ENCODE measurements around the gene ITGB5.

The ITGB5 gene

DNA sequence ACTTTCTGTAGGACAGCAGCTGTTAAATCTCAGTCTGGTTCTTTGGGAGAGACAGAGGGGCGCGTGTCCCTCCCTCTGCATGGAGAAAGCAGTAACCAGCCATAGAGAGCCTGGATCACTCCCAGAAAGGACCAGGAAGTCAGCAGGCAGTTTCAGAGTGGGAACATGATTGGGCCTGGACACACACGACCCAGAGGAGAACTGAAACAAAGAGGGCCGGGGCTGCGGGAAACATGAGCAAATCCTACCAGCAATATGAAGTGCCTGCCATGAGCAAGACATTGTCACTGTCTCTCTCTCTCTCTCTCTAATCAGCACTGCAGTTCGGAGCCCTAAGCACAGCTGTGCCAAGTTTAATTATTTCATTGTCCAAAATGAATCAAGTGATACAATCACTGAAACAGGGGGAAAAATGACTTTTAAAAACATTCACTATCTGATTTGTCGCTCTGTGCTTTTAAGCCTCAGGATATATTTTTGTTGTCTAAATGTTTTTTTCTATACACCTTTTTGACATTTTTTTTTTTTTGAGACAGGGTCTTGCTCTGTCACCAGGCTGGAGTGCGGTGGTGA is 29.8 kb upstream of the ITGB5 start:
- no peak for DNase-seq (ENCODE audit: low read depth)
- TF ChIP-seq, protein P1, sequence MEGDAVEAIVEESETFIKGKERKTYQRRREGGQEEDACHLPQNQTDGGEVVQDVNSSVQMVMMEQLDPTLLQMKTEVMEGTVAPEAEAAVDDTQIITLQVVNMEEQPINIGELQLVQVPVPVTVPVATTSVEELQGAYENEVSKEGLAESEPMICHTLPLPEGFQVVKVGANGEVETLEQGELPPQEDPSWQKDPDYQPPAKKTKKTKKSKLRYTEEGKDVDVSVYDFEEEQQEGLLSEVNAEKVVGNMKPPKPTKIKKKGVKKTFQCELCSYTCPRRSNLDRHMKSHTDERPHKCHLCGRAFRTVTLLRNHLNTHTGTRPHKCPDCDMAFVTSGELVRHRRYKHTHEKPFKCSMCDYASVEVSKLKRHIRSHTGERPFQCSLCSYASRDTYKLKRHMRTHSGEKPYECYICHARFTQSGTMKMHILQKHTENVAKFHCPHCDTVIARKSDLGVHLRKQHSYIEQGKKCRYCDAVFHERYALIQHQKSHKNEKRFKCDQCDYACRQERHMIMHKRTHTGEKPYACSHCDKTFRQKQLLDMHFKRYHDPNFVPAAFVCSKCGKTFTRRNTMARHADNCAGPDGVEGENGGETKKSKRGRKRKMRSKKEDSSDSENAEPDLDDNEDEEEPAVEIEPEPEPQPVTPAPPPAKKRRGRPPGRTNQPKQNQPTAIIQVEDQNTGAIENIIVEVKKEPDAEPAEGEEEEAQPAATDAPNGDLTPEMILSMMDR (IDR thresholded peaks at IDR 0.05; ENCODE audit: low read depth, low read length, missing control alignments): no peak
- H3K4me3 ChIP-seq (ENCODE audit: low read depth, low read length): no peak overlapping the region

DNA sequence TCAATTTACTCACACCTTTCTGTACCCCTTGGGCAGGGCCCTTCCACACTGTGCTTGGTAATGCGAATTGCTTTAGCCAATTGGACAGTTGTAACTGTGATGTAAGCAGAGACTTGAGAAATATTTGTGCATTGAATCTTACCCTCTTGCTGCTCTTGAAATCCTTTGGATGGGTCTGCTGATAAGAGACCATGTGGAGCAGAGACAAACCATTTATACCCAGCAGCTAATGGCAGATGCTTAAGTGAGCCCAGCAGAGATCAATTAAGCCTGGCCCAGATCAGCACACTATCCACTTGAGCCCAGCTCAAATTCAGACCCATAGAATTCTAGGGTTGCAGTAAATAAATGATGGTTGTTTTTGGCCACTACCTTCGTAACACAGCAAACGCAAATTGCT is 28.1 kb upstream of the ITGB5 start:
- no peak for DNase-seq (ENCODE audit: low read depth)
- TF ChIP-seq, protein P1 (IDR thresholded peaks at IDR 0.05; ENCODE audit: low read depth, low read length, missing control alignments): no peak
- H3K4me3 ChIP-seq (ENCODE audit: low read depth, low read length): no peak overlapping the region

DNA sequence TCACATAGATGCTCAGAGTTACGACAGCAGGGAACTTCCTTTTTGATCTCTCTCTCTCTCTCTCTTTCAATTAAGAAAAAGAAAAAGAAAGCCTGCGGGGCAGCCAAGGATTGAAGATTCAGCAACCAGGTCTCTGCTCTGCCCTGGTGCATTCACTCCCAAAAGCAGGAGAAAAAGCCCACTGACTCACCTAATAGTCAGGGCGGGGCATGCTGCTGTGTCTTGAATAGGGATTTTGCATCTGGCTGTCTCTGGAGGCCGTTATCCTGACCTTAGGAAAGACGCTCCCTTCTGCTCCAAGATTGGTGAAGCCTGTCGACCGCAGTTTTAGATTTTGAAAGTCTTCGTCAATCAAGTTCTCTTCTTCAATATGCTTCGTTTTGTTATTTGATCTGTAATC is 20.8 kb upstream of the ITGB5 start:
- TF ChIP-seq, protein P1 (IDR thresholded peaks at IDR 0.05; ENCODE audit: low read depth, low read length, missing control alignments): no peak
- no peak overlapping the region for H3K4me3 ChIP-seq (ENCODE audit: low read depth, low read length)
- no peak for DNase-seq (ENCODE audit: low read depth)

DNA sequence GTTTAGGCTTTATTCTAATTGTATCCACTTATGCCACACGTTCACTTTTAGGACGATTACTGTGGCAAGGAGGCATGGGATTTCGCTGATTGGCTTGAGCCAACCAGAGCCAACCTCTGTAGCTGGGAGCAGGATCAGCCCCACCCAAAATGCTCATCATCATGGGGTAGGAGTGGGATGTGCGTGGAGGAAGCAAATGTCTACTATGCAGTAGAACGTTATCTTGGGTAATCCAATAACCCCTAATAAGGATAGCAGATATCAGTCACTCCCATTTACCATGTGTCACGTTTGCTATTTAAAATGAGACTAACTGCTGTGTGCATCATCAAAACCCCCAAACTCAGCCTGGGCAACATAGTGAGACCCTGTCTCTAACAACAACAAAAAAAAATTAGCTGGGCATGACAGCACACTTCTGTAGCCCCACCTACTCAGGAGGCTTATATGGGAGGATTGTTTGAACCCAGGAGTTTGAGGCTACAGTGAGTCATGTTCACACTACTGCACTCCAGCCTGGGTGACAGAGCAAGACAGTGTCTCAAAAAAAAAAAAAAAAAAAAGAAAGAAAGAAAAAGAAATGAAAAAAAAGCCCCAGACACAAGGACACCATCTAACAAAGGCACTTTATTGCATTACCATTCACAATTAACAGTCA is 17.8 kb upstream of the ITGB5 start:
- no peak overlapping the region for H3K4me3 ChIP-seq (ENCODE audit: low read depth, low read length)
- DNase-seq (ENCODE audit: low read depth): no peak
- TF ChIP-seq, protein P1 (IDR thresholded peaks at IDR 0.05; ENCODE audit: low read depth, low read length, missing control alignments): no peak

DNA sequence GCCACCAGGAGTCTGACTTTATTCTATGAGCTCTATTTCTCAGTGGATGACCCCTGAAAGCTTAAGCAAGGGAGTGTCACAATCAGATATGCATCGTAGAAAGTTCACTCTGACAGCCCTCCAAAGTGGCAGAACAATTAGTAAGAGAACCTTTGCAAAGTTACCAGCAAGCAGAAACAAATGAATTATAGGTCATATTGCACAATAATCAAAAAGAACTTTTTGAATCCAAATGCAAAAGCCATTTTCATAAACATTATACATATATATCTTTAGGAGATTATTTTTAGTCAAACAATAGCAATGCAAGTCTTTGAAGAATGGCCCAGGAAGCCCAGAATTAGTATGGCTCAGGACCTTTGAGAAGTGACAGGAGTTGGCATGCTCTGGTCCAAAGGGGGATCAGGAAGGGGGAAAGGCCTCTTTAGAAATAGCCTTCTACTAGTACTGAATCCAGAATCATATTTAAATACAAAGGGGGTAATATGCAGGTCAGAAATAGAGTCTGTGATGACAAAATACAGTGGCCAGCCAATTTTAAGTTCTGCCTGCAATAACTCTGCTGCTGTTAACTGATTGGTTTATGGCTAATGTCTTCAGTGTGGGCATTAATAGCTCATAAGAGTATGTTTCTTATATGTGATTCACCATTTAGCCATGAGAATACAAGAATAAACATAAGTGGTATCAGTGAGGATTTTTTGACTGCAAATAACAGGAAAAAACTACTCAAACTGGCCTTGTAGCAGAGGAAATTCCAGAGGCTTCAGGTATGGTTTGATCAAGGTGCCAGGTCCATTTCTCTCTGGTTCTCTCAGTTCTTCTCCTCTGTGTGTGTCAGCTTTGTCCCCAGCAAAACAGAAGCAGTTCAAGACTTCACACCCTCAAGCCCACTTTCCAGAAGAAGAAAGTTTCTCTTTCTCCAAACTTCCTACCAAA is 17.0 kb upstream of the ITGB5 start:
- DNase-seq (ENCODE audit: low read depth): no peak
- H3K4me3 ChIP-seq (ENCODE audit: low read depth, low read length): no peak overlapping the region
- TF ChIP-seq, protein P1 (IDR thresholded peaks at IDR 0.05; ENCODE audit: low read depth, low read length, missing control alignments): no peak

DNA sequence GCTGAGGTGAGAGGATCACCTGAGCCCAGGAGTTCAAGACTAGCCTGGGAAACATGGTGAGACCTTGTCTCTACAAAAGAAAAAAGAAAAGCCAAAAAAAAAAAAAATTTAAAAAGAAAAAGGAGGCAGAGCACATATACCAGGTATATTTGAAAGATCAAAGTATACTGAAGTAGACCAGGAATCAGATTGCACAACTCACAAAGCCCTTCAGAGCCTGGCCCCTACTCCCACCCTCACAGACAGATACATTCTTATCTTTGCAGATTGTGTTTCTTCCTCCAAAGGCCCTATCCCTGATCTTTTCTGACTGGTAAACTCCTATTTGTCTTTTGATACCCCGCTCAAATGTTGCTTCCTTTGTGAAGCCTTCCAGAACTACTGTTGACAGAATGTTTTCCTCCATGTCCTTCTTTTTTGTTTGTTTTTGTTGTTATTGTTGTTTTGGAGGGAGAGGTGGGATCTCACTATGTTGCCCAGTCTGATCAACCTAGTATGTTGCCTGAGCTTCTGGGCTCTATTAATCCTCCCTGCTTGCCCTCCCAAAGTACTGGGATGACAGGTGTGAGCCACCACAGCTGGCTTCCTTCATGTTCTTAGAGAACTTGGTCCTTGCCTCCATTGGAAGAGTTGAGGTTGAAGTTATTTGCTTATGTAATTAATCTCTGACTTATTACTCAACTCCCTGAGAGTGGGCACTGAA is 9.8 kb upstream of the ITGB5 start:
- DNase-seq (ENCODE audit: low read depth): no peak
- H3K4me3 ChIP-seq (ENCODE audit: low read depth, low read length): no peak overlapping the region
- TF ChIP-seq, protein P1 (IDR thresholded peaks at IDR 0.05; ENCODE audit: low read depth, low read length, missing control alignments): no peak
